EH (cell line): ENCODE measurements around the gene INVS.
A peak's percentile ranks its signal among the peaks of the same experiment; 100 is the strongest.
"Not testable (repeated sequence)": the region's sequence is repeated elsewhere in the genome, so short reads cannot be mapped to it uniquely, and the experiment has no call there.

ENCODE experiments used
- DNase-seq: peaks from one replicate; pipeline ENCODE4 v3.0.0-alpha.2; 2015; ENCODE audit warnings: low read depth

The INVS gene

GRCh38 chr9:100083448-100084127 lies 15.5 kb upstream of the INVS start:
- no peak for DNase-seq

DNA sequence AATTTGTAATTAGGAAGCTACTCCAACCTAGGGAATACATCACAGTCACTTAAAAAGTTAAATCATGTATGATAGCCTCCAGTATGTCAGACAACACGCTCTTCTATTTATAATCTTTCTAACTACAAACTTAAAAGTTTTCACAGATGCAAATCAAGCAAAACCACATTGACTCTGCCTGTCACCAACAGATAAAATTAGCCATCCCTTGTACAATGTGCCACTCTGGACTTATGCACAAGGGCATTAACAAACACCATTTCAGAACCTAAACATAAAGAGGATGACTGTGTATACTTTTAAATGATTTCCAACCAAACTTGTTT lies 15.0 kb upstream of the INVS start:
- no peak for DNase-seq

GRCh38 chr9:100084734-100085133 lies 14.3 kb upstream of the INVS start:
- no peak for DNase-seq

DNA sequence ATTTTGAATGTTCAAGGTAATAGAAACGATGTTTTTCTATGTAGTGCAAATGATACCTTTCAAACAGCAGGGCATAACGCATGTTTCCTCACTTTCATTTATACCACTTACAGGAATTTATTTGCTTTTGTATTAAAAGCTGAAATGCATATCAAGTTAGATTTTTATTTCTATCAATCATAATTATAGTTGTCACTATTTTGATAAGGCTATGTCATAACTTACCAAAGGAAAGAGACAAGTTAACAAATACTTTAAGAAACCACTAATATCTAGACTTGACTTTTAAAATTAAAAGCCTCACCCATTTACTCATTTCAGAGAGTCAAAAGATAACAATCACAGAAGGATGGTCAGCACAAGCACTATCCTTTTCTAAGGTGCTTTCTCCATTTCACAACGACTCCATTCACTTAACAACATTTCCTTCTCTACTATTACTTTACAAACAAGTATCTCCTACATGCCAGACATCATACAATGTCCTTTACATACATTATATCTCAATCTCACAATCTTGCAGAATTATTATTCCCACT lies 12.9 kb upstream of the INVS start:
- DNase-seq: no peak

GRCh38 chr9:100087218-100087617 lies 11.8 kb upstream of the INVS start:
- peak; percentile 61 for DNase-seq

GRCh38 chr9:100088202-100088601 lies 10.8 kb upstream of the INVS start:
- DNase-seq: no peak

GRCh38 chr9:100090880-100091279 lies 8.2 kb upstream of the INVS start:
- DNase-seq: no peak

GRCh38 chr9:100091650-100092049 lies 7.4 kb upstream of the INVS start:
- no peak for DNase-seq

- no peak for DNase-seq
Measured at GRCh38 chr9:100092066-100092465, 7.0 kb upstream of the INVS start.

DNA sequence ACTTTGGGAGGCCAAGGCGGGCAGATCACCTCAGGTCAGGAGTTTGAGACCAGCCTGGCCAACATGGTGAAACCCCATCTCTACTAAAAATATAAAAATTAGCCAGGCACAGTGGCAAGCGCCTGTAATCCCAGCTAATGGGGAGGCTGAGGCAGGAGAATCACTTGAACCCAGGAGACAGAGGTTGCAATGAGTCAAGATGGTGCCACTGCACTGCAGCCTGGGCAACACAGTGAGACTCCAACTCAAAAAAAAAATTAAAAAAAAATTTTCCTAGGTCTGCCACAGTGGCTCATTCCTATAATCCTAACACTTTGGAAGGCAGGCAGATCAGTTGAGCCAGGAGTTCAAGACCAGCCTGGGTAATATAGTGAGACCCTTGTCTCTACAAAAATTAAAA lies 4.6 kb upstream of the INVS start:
- not testable (repeated sequence) for DNase-seq

DNA sequence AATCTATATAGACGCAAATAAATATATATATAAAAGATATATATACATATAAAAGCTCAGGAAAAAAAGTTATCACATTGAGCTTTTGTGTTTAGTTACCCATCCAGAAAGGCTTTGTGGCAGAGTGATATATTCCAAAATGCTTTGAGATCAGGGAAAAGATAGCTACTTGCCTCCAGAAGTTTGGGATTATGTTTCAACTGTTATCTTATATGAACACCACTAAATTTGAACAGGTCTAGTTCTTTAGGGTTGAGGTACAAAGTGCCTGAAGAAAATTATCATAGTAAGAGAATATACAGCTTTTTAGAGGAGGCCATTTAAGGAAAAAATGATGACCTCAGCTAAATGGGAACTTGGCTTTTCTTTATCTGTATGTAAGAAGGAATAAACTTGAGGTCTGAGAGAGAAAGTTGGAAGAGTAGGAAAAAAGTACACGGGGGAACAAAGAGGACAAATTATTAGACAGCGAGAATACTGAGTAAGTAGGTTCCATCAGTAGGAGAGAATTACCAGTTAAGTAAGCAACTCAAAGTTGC lies 2.6 kb upstream of the INVS start:
- no peak for DNase-seq

DNA sequence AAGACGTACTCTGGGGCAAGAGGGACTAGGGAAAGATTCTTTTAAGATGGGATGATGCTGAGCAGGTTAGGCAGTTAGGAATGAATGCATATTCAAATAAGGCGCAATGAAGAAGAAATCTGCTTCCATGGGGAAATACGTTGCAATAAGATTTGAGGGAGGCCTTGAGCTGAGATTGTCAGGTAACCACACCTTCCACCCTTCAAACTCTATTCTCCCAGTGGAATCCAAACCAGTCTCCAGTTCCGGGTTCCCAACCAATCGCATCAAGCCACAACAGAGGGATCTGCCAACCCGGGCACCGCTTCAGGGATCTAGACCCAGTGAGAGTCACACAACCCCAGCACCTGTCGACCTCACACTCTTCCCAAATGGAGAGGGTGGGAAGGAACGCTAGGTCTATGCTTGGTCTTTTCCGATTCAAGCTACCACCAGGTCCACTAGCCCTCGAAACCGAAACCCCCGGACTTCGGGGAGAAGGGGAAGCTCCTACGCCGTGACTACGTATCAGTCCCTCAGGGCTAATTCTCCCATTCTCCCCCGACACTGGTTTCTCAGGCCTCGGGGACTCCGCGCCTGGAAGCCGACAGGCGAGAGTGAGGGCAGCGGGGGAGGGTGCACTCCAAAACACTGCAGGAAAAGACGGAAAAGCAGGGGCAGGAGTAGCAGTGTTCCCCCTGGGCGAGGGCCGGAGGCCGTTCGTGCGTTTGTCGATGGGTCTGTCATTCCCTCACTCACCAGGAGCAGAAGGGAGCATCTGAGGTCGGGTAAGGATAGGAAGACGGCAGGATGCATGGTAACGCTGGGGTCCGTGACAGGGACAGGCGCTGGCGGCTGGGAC lies 777 bp upstream of the INVS start:
- peak; percentile 72 for DNase-seq

DNA sequence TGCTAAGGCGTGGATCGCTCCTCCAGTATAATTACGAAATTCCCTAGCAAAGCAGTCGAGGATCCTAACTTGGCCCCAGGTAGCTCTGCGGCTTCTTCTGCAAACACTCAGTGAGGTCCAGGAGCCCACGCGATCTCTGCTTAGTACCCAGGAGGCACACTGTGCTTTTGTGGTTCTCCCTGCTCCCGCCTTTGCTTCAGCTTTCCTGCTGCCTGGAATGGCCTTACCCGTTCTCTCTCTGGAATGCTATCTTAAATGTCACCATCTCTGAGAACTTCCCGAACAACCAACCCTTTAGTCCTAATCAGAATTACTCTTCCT lies 639 bp downstream of the INVS start:
- DNase-seq: peak; percentile 62

- DNase-seq: no peak
Measured at GRCh38 chr9:100100146-100100667, 1.2 kb downstream of the INVS start.

- no peak for DNase-seq
Measured at GRCh38 chr9:100101608-100102007, 2.6 kb downstream of the INVS start.

GRCh38 chr9:100104314-100104713 lies 5.3 kb downstream of the INVS start:
- no peak for DNase-seq

- DNase-seq: no peak
Measured at GRCh38 chr9:100105861-100106260, 6.8 kb downstream of the INVS start.

DNA sequence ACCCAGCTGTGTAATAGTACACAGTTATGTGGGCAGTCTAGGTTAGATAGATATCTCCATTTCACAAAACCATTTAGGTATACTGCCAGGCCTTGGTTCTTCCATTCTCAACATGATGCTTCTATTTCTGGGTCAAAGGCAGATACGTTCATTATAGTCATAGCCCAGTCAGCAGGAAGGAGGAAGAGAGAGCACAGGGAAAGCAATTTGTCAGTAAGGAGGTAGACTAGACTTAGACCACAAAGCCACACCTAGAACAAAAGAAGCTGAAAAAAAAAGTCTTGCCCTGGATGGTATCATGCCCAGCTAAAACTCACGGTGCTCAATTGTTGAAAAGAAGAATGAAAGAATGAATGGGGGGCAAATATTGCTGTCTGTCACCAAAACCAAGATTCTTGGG lies 7.6 kb downstream of the INVS start:
- DNase-seq: no peak

- peak; percentile 6 for DNase-seq
Measured at GRCh38 chr9:100108559-100108958, 9.5 kb downstream of the INVS start.

- DNase-seq: peak; percentile 99
Measured at GRCh38 chr9:100111235-100111634, 12.2 kb downstream of the INVS start.

DNA sequence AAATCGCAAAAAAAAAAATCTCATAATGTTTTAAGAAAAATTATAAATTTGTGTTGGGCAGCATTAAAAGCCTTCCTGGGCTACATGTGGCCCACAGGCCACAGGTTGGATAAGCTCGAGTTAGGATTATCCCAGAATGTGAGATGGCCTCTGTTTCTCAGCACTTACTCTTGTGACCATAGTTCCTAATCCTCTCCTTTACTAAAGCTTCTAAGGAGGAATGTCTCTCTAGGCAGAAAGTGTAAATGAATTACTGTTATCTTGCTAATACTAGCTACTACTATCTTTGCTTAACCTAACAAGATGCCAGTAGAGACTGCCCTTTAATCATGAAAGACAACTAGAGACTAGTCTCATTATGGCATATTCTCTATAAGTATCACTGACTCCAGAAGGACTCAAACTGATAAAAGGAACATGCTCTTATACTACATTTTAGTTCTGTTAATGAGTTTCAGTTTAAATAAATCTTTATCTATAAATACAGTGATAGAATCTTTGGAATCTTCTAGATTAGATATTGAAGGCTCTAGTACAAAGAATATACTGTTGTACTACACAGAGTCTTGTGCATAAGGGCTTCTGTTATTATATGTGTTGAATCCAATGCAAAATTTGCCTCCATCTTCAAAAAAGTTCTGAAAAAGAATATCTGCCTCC lies 13.8 kb downstream of the INVS start:
- DNase-seq: no peak

- DNase-seq: no peak
Measured at GRCh38 chr9:100117316-100117715, 18.3 kb downstream of the INVS start.

GRCh38 chr9:100120286-100120685 lies 21.2 kb downstream of the INVS start:
- DNase-seq: no peak
